Liver (tissue), 9 donors: ENCODE data around the gene NFIA. TPM values are rescaled to one million over a fixed set of nuclear protein-coding genes. Genes with fewer than 3 reads are reported as not detected.

ENCODE experiments used
- DNase-seq: peaks from one replicate; pipeline ENCODE4 v3.0.0-alpha.2; 2017; ENCODE audit warnings: low spot score
- H3K27ac ChIP-seq, 2 donors: one replicate each; pipeline ENCODE4 v1.7.0; 2013; ENCODE audit warnings: inconsistent platforms in 2 of 2, low read length in 2 of 2, control low read depth in 1 of 2, low read depth in 1 of 2, mild to moderate bottlenecking in 1 of 2
- H3K27me3 ChIP-seq, 4 donors: one replicate each; pipeline versions ENCODE4 v1.6.1 to v1.7.0; 2013; ENCODE audit warnings: low read length in 3 of 4, inconsistent platforms in 1 of 4, mild to moderate bottlenecking in 1 of 4, moderate library complexity in 1 of 4; ENCODE audit not compliant: control insufficient read depth in 4 of 4, insufficient read depth in 4 of 4
- H3K36me3 ChIP-seq, 4 donors: one replicate each; pipeline versions ENCODE4 v1.6.1 to v1.7.0; 2013; ENCODE audit warnings: low read length in 3 of 4, mild to moderate bottlenecking in 3 of 4, low read depth in 1 of 4, moderate library complexity in 1 of 4; ENCODE audit not compliant: control insufficient read depth in 4 of 4, insufficient read depth in 3 of 4
- H3K4me1 ChIP-seq, 4 donors: one replicate each; pipeline versions ENCODE4 v1.6.1 to v1.7.0; 2013; ENCODE audit warnings: low read length in 3 of 4, mild to moderate bottlenecking in 3 of 4, moderate library complexity in 1 of 4; ENCODE audit not compliant: control insufficient read depth in 4 of 4, insufficient read depth in 4 of 4
- H3K4me3 ChIP-seq, 3 donors: one replicate each; pipeline versions ENCODE4 v1.6.1 to v1.7.0; 2013; ENCODE audit warnings: low read length in 3 of 3, control low read depth in 1 of 3, low read depth in 1 of 3, mild to moderate bottlenecking in 1 of 3
- H3K9ac ChIP-seq, 2 donors: one replicate each; pipeline ENCODE4 v1.7.0; 2013; ENCODE audit warnings: low read length in 2 of 2, mild to moderate bottlenecking in 2 of 2, moderate library complexity in 2 of 2, control low read depth in 1 of 2, low read depth in 1 of 2
- H3K9me3 ChIP-seq, 4 donors: one replicate each; pipeline versions ENCODE4 v1.6.1 to v1.7.0; 2013; ENCODE audit warnings: low read length in 3 of 4; ENCODE audit not compliant: control insufficient read depth in 4 of 4
- ATF3 ChIP-seq: IDR thresholded peaks from 2 replicates; pipeline ENCODE4 v1.6.1; 2016; ENCODE audit warnings: antibody characterized with exemption
- EGR1 ChIP-seq, 2 donors: IDR thresholded peaks; 2 replicates each; pipeline ENCODE4 v1.6.1; 2016 to 2018; ENCODE audit warnings: antibody characterized with exemption in 2 of 2, low read depth in 2 of 2
- FOXA1 ChIP-seq: IDR thresholded peaks from 2 replicates; pipeline ENCODE4 v1.6.1; 2016; ENCODE audit warnings: antibody characterized with exemption
- GABPA ChIP-seq, 2 donors: IDR thresholded peaks in 1 of 2; conservative IDR thresholded peaks in 1 of 2; 2 replicates each; pipeline ENCODE4 v1.6.1; 2016; ENCODE audit warnings: antibody characterized with exemption in 2 of 2, mild to moderate bottlenecking in 1 of 2, moderate library complexity in 1 of 2
- HNF4A ChIP-seq, 2 donors: conservative IDR thresholded peaks; 2 replicates each; pipeline ENCODE4 v1.6.1; 2016; ENCODE audit warnings: antibody characterized with exemption in 2 of 2, mild to moderate bottlenecking in 2 of 2
- HNF4G ChIP-seq: IDR thresholded peaks from 2 replicates; pipeline ENCODE4 v1.6.1; 2016; ENCODE audit warnings: antibody characterized with exemption
- JUND ChIP-seq, 2 donors: IDR thresholded peaks; 2 replicates each; pipeline ENCODE4 v1.6.1; 2016; ENCODE audit warnings: antibody characterized with exemption in 2 of 2
- NR2F2 ChIP-seq: IDR thresholded peaks from 2 replicates; pipeline ENCODE4 v1.6.1; 2016; ENCODE audit warnings: antibody characterized with exemption
- RAD21 ChIP-seq, 2 donors: IDR thresholded peaks; 2 replicates each; pipeline ENCODE4 v1.6.1; 2016; ENCODE audit warnings: antibody characterized with exemption in 2 of 2, mild to moderate bottlenecking in 2 of 2
- RXRA ChIP-seq, 2 donors: IDR thresholded peaks; 2 replicates each; pipeline ENCODE4 v1.6.1; 2017 to 2018; ENCODE audit warnings: antibody characterized with exemption in 2 of 2, mild to moderate bottlenecking in 1 of 2
- SP1 ChIP-seq: IDR thresholded peaks from 2 replicates; pipeline ENCODE4 v1.6.1; 2018; ENCODE audit warnings: antibody characterized with exemption, mild to moderate bottlenecking
- TAF1 ChIP-seq: conservative IDR thresholded peaks from 2 replicates; pipeline ENCODE4 v1.6.1; 2016; ENCODE audit warnings: antibody characterized with exemption, mild to moderate bottlenecking
- WGBS: extraction: QIAGEN DNeasy Blood & Tissue Kit; methylation state at CpG from one replicate; pipeline ENCODE4 v1.1.7; 2013; 5-methylcytosine and 5-hydroxymethylcytosine counted together
- polyA plus RNA-seq, 2 donors: library from polyadenylated mRNA; stranded (reverse) in 1 of 2; unstranded in 1 of 2; fragments of 200-250 nt in 1 of 2; fragments of >200 nt in 1 of 2; fragmentation: Nextera tagmentation in 1 of 2; extraction: Ambion mirVana in 1 of 2; gene quantifications; one replicate each; pipeline versions ENCODE4 v1.2.1 to v1.2.3, GENCODE V29; 2013 to 2015
- total RNA-seq, 2 donors: library from RNA; depleted of rRNA; stranded (reverse); fragments of >200 nt; gene quantifications; one replicate each; pipeline ENCODE4 v1.2.3, GENCODE V29; 2014
- TF ChIP-seq, protein P1 (sequence below): IDR thresholded peaks from 2 replicates; pipeline ENCODE4 v1.6.1; 2016; ENCODE audit warnings: antibody characterized with exemption
- TF ChIP-seq, protein P2 (sequence below): fragments of 150-350 bp; IDR thresholded peaks from 2 replicates; pipeline ENCODE4 v1.5.1; 2017; ENCODE audit warnings: improper control_type of control experiment, low read depth, low read length; ENCODE audit not compliant: missing input control
- donor health status: healthy.
- donor health status: healthy.
- donor health status: healthy.
- donor health status: healthy.
- donor health status: healthy.

NFIA gene
- total and polyA plus RNA-seq, 4 donors = 6.8 to 53.7 (median 22.2) TPM

DNA sequence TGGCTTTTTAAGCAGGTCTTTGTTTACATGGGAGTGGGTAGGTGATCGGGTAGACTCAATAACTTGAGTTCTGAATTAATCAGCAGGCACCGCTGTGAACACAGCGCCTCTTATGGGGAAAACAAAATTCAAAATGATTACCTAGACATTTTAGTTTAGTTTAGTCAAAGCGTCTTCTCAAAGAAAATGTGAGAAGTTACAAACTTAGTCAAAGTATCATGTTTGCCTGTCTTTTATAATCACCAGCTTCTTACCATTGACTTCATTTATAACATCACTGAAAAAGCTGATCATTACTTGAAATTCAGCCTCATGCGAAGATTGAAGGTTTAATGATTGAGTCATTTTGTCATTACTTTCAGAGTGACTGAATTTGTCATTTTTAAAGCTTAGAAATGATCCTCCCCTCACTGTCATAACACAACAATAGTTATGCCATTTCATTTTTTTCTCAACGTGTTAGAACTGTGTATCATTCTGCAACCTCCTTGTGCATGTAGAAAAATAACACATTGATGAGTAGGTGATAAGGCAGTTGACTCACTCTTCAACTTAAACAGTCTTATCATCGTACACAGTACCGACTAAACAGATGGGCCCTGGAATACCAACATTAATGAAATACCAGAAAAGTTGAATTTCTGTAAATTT, 188.5 kb downstream of the NFIA start:
- Histone ChIP-seq H3K27me3 (no peaks in the 10 kb centered on the region), H3K27ac (no peak overlapping the region), H3K9me3 (no peaks in the 10 kb centered on the region), H3K36me3 (no peaks in the 10 kb centered on the region), H3K4me1 (peaks cover 0 to 7% (median 5%) of the 10 kb centered on the region in 4 donors), H3K9ac (no peak overlapping the region), H3K4me3 (no peak overlapping the region)
- no peak for TF ChIP-seq FOXA1
- no peak for TF ChIP-seq RAD21 (IDR thresholded peaks at IDR 0.05)
- no peak for TF ChIP-seq GABPA (IDR thresholded peaks at IDR 0.05 in 1 of 2, conservative IDR thresholded peaks at IDR 0.05 in 1 of 2)
- no peak for TF ChIP-seq TAF1
- no peak for TF ChIP-seq RXRA (IDR thresholded peaks at IDR 0.05)
- TF ChIP-seq ATF3 = no peak
- TF ChIP-seq HNF4G = no peak
- TF ChIP-seq NR2F2 = no peak
- TF ChIP-seq, protein P1, sequence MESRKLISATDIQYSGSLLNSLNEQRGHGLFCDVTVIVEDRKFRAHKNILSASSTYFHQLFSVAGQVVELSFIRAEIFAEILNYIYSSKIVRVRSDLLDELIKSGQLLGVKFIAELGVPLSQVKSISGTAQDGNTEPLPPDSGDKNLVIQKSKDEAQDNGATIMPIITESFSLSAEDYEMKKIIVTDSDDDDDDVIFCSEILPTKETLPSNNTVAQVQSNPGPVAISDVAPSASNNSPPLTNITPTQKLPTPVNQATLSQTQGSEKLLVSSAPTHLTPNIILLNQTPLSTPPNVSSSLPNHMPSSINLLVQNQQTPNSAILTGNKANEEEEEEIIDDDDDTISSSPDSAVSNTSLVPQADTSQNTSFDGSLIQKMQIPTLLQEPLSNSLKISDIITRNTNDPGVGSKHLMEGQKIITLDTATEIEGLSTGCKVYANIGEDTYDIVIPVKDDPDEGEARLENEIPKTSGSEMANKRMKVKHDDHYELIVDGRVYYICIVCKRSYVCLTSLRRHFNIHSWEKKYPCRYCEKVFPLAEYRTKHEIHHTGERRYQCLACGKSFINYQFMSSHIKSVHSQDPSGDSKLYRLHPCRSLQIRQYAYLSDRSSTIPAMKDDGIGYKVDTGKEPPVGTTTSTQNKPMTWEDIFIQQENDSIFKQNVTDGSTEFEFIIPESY = no peak
- TF ChIP-seq EGR1 (IDR thresholded peaks at IDR 0.05; ENCODE audit: low read depth in 2 of 2) = no peak
- no peak for TF ChIP-seq HNF4A (conservative IDR thresholded peaks at IDR 0.05)
- TF ChIP-seq, protein P2, sequence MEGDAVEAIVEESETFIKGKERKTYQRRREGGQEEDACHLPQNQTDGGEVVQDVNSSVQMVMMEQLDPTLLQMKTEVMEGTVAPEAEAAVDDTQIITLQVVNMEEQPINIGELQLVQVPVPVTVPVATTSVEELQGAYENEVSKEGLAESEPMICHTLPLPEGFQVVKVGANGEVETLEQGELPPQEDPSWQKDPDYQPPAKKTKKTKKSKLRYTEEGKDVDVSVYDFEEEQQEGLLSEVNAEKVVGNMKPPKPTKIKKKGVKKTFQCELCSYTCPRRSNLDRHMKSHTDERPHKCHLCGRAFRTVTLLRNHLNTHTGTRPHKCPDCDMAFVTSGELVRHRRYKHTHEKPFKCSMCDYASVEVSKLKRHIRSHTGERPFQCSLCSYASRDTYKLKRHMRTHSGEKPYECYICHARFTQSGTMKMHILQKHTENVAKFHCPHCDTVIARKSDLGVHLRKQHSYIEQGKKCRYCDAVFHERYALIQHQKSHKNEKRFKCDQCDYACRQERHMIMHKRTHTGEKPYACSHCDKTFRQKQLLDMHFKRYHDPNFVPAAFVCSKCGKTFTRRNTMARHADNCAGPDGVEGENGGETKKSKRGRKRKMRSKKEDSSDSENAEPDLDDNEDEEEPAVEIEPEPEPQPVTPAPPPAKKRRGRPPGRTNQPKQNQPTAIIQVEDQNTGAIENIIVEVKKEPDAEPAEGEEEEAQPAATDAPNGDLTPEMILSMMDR = no peak
- TF ChIP-seq SP1 = no peak
- no peak for DNase-seq
- WGBS = 78% methylated on average over 8 of the region's 8 CpGs

DNA sequence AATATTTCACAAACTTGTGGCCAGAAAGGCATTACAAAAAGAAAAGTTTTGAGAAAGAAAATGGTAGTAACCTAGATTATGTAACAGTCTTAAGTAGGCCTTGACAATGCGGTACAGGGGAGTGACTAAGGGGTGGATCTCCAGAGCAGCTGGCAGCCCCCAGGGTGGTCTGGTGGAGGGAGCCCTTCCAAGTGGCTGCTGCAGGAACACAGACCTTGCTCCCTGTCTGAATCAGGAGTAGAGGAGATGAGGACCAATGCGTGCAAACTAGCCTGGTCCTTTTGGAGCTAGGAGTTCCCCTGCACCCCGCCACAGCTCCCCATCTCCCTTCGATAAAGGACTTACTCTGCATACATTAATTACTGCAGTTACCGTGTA, 189.0 kb downstream of the NFIA start:
- WGBS = 93% methylated on average over 5 of the region's 5 CpGs
- Histone ChIP-seq H3K9me3 (no peaks in the 10 kb centered on the region), H3K4me3 (no peak overlapping the region), H3K4me1 (peaks cover 0 to 9% (median 5%) of the 10 kb centered on the region in 4 donors), H3K27me3 (no peaks in the 10 kb centered on the region), H3K9ac (no peak overlapping the region), H3K36me3 (no peaks in the 10 kb centered on the region), H3K27ac (no peak overlapping the region)
- TF ChIP-seq GABPA (IDR thresholded peaks at IDR 0.05 in 1 of 2, conservative IDR thresholded peaks at IDR 0.05 in 1 of 2) = no peak
- TF ChIP-seq, protein P2 = no peak
- no peak for TF ChIP-seq RXRA (IDR thresholded peaks at IDR 0.05)
- TF ChIP-seq SP1 = no peak
- TF ChIP-seq EGR1 (IDR thresholded peaks at IDR 0.05; ENCODE audit: low read depth in 2 of 2) = no peak
- TF ChIP-seq JUND (IDR thresholded peaks at IDR 0.05) = no peak
- peak; percentile 34 for DNase-seq
